ENCODE results near the gene LZTS3. TPM values are rescaled to one million over a fixed set of nuclear protein-coding genes. Genes with fewer than 3 reads are reported as not detected.

Gene LZTS3
- total RNA-seq, 1 experiment from 2014 or later: 32.6 TPM

DNA sequence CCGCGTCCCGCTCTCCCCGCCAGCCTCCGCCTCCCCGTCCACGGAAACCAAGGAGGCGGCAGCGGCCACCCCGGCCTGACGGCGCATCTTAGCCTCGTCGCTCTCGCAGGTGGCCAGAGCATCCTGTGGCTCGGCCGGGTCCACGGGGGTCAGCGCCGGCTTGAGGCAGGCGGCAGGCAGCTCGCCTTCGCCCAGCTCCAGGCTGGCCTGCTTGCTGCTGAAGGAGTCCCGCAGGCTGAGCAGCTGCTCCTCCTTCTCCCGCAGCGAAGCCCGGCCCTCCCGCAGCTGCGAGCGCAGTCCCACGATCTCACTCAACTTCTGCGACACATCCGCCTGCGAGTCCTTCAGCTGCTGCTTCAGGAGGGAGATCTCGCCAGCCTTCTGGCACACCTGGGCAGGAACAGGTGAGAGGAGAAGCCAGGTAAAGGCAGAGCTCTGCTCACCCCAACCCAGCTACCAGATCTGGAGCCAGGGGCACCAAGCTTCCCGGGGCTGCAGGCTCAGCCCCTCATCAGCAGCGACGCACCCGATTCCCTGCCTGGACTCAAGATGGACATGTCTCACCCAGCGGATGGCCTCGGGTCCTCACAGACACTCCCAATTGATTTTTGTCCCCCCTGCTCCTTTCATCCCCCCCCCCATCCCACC lies 8.5 kb downstream of the LZTS3 start:
- H3K4me3 Mint-ChIP-seq: no peak overlapping the region
- ChIA-PET CTCF (interaction anchor here (0.8 to 1.6 kb wide), 2 partner anchors 35 to 111 kb away, joined by 3 to 4 read pairs; no protein-coding TSS in a partner anchor), POLR2A (no interaction called here)
- ATAC-seq (no peak), DNase-seq (ENCODE audit: low spot score) (no peak)
- TF ChIP-seq AR (CRISPR knock-in tag; IDR thresholded peaks at IDR 0.05) (no peak), ZNF219 (CRISPR knock-in tag; IDR thresholded peaks at IDR 0.05; ENCODE audit: borderline replicate concordance) (no peak), FOXK1 (CRISPR knock-in tag; IDR thresholded peaks at IDR 0.05) (no peak), MYBL2 (CRISPR knock-in tag; IDR thresholded peaks at IDR 0.05) (no peak), EMX1 (CRISPR knock-in tag; IDR thresholded peaks at IDR 0.05) (no peak), NR1H2 (CRISPR knock-in tag; IDR thresholded peaks at IDR 0.05) (no peak), GRHL2 (CRISPR knock-in tag; IDR thresholded peaks at IDR 0.05; ENCODE audit: insufficient replicate concordance, severe bottlenecking) (no peak), JUN (CRISPR knock-in tag; IDR thresholded peaks at IDR 0.05) (no peak), ZNF416 (CRISPR knock-in tag; IDR thresholded peaks at IDR 0.05) (no peak), ZNF138 (CRISPR knock-in tag; conservative IDR thresholded peaks at IDR 0.05) (no peak), CREB1 (CRISPR knock-in tag; IDR thresholded peaks at IDR 0.05) (no peak), SMAD4 (CRISPR knock-in tag; IDR thresholded peaks at IDR 0.05) (no peak), PRRX2 (CRISPR knock-in tag; IDR thresholded peaks at IDR 0.05) (no peak)
- TF ChIP-seq, protein P1, sequence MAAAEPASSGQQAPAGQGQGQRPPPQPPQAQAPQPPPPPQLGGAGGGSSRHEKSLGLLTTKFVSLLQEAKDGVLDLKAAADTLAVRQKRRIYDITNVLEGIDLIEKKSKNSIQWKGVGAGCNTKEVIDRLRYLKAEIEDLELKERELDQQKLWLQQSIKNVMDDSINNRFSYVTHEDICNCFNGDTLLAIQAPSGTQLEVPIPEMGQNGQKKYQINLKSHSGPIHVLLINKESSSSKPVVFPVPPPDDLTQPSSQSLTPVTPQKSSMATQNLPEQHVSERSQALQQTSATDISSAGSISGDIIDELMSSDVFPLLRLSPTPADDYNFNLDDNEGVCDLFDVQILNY (CRISPR knock-in tag; IDR thresholded peaks at IDR 0.05): no peak
- TF ChIP-seq, protein P2, sequence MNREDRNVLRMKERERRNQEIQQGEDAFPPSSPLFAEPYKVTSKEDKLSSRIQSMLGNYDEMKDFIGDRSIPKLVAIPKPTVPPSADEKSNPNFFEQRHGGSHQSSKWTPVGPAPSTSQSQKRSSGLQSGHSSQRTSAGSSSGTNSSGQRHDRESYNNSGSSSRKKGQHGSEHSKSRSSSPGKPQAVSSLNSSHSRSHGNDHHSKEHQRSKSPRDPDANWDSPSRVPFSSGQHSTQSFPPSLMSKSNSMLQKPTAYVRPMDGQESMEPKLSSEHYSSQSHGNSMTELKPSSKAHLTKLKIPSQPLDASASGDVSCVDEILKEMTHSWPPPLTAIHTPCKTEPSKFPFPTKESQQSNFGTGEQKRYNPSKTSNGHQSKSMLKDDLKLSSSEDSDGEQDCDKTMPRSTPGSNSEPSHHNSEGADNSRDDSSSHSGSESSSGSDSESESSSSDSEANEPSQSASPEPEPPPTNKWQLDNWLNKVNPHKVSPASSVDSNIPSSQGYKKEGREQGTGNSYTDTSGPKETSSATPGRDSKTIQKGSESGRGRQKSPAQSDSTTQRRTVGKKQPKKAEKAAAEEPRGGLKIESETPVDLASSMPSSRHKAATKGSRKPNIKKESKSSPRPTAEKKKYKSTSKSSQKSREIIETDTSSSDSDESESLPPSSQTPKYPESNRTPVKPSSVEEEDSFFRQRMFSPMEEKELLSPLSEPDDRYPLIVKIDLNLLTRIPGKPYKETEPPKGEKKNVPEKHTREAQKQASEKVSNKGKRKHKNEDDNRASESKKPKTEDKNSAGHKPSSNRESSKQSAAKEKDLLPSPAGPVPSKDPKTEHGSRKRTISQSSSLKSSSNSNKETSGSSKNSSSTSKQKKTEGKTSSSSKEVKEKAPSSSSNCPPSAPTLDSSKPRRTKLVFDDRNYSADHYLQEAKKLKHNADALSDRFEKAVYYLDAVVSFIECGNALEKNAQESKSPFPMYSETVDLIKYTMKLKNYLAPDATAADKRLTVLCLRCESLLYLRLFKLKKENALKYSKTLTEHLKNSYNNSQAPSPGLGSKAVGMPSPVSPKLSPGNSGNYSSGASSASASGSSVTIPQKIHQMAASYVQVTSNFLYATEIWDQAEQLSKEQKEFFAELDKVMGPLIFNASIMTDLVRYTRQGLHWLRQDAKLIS (CRISPR knock-in tag; IDR thresholded peaks at IDR 0.05; ENCODE audit: borderline replicate concordance): no peak
- TF ChIP-seq, protein P3, sequence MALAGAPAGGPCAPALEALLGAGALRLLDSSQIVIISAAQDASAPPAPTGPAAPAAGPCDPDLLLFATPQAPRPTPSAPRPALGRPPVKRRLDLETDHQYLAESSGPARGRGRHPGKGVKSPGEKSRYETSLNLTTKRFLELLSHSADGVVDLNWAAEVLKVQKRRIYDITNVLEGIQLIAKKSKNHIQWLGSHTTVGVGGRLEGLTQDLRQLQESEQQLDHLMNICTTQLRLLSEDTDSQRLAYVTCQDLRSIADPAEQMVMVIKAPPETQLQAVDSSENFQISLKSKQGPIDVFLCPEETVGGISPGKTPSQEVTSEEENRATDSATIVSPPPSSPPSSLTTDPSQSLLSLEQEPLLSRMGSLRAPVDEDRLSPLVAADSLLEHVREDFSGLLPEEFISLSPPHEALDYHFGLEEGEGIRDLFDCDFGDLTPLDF (CRISPR knock-in tag; IDR thresholded peaks at IDR 0.05): no peak
- peaks cover 25% of the 10 kb centered on the region for H3K4me1 Mint-ChIP-seq
- H3K36me3 Mint-ChIP-seq: peaks cover 2% of the 10 kb centered on the region
- H3K9me3 Mint-ChIP-seq: no peaks in the 10 kb centered on the region; the same call in 1 of the 2 replicates
- H3K27ac Mint-ChIP-seq: no peak overlapping the region
- H3K27me3 Mint-ChIP-seq (ENCODE audit: low read depth): peaks cover 2% of the 10 kb centered on the region; the same call in 1 of the 2 replicates

Data from WTC11 (cell line).